A673 (cell line): ENCODE results near the gene GLIPR2. TPM values are rescaled to one million over a fixed set of nuclear protein-coding genes. Genes with fewer than 3 reads are reported as not detected.

ENCODE experiments used
- BruUV-seq: library from RNA; stranded (reverse); fragments of 400-500 nt; replicated peaks from 2 replicates; lab custom pipeline; 2021; lab: Mats Ljungman, UMichigan
- CTCF ChIA-PET: fragments of 300-600 bp; sonication (Branson Sonifier 250); formaldehyde crosslinking; loops from one replicate; lab custom pipeline; 2022; ENCODE audit warnings: antibody characterized with exemption; lab: Charles Lee
- POLR2A ChIA-PET: fragments of 300-600 bp; sonication (Branson Sonifier 250); formaldehyde crosslinking; loops from one replicate; lab custom pipeline; 2022; ENCODE audit warnings: antibody characterized with exemption; ENCODE audit not compliant: low non-redundant PET; lab: Charles Lee
- DNase-seq: peaks from one replicate; pipeline ENCODE4 v3.0.0-alpha.2; 2015; ENCODE audit warnings: low spot score
- H3K27ac ChIP-seq: fragments of 200-600 bp; sonication (generic); 2 replicates; pipeline ENCODE4 v1.5.1; 2016; ENCODE audit warnings: mixed run types, low read depth, mild to moderate bottlenecking, mixed read lengths, antibody characterized with exemption, low read length; ENCODE audit not compliant: poor library complexity, severe bottlenecking
- H3K27me3 ChIP-seq: fragments of 200-600 bp; sonication (generic); replicated peaks from 2 replicates; pipeline ENCODE4 v1.6.1; 2017; ENCODE audit warnings: mixed run types, low read depth, mild to moderate bottlenecking, mixed read lengths, antibody characterized with exemption, low read length; ENCODE audit not compliant: insufficient read depth, poor library complexity
- H3K36me3 ChIP-seq: fragments of 200-600 bp; sonication (generic); 2 replicates; pipeline ENCODE4 v1.6.1; 2016; ENCODE audit warnings: mixed run types, mild to moderate bottlenecking, mixed read lengths, antibody characterized with exemption, low read length; ENCODE audit not compliant: insufficient read depth, poor library complexity, severe bottlenecking
- H3K4me1 ChIP-seq: fragments of 200-600 bp; sonication (generic); 2 replicates; pipeline ENCODE4 v1.6.1; 2017; ENCODE audit warnings: mixed run types, mild to moderate bottlenecking, mixed read lengths, antibody characterized with exemption, low read length; ENCODE audit not compliant: insufficient read depth, poor library complexity, severe bottlenecking
- H3K4me3 ChIP-seq: fragments of 200-600 bp; sonication (generic); 2 replicates; pipeline ENCODE4 v1.5.1; 2016; ENCODE audit warnings: low read depth, mixed run types, mild to moderate bottlenecking, mixed read lengths, low read length; ENCODE audit not compliant: poor library complexity, severe bottlenecking
- H3K9me3 ChIP-seq: fragments of 200-600 bp; sonication (generic); 2 replicates; pipeline ENCODE4 v1.6.1; 2016; ENCODE audit warnings: mixed run types, low read depth, mild to moderate bottlenecking, mixed read lengths, antibody characterized with exemption, low read length; ENCODE audit not compliant: poor library complexity, severe bottlenecking
- EZH2 ChIP-seq: fragments of 200-600 bp; sonication (generic); IDR thresholded peaks from 2 replicates; pipeline ENCODE4 v1.6.1; 2017; ENCODE audit warnings: borderline replicate concordance, low read depth, mild to moderate bottlenecking, mixed read lengths, antibody characterized with exemption, low read length; ENCODE audit not compliant: poor library complexity, severe bottlenecking
- intact Hi-C: fragments of 100-400 bp; cut with micrococcal nuclease; formaldehyde crosslinking; loops from one replicate; pipeline ENCODE4 v1.10.0; 2022; ENCODE audit not compliant: unreplicated experiment
- total RNA-seq: library from RNA; stranded (reverse); gene quantifications from 2 replicates; pipeline ENCODE4 v1.2.3, GENCODE V29; 2021
- TF ChIP-seq, protein P1 (sequence below): fragments of 300-800, 200-600 bp; sonication (generic); conservative IDR thresholded peaks from 2 replicates; pipeline ENCODE4 v1.5.1; 2017; ENCODE audit warnings: low read depth, mild to moderate bottlenecking, antibody characterized with exemption, low read length, moderate library complexity, mixed read lengths

The GLIPR2 gene
- total RNA-seq, 1 experiment from 2014 or later, result 5.0 TPM

DNA sequence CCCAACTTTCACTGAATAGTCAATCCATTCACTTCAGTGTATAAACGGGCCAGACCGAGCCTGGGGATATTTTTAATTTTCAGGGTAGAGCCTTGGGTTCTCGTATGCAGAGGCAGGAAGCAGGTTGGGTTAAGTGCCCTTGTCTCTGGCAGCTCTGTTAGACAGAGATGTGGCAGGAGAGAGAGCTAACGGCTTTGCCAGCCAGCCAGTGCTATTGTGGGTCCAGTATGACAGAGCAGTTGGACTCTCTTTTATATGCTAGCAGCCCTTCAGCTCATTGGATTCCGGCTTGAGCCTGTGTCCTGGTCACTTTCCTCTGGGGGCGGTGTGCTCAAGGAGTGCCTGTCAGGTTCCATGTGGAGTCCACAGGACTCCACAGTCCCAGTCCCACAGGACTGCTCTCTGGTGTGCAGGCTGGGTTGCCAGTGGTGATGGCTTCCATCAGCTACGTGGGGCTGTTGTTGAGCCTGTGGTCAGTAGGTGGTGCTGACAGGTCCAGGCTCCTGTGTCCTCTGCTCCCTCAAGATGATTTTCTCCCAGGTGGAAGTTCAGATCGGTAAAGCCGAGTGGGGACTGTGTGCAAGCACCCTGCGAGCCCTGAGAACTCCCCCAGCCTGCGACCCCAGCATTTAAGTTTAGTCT lies 68.5 kb downstream of the GLIPR2 start:
- POLR2A ChIA-PET, result no interaction called here
- intact Hi-C loops, result no loop called here
- no TSS peak for BruUV-seq
- Histone ChIP-seq H3K9me3 (no peaks in the 10 kb centered on the region), H3K4me1 (peaks cover 14% of the 10 kb centered on the region), H3K36me3 (peaks cover 87% of the 10 kb centered on the region), H3K27ac (no peak overlapping the region), H3K27me3 (no peaks in the 10 kb centered on the region), H3K4me3 (no peak overlapping the region)
- no peak for DNase-seq
- CTCF ChIA-PET, result no interaction called here
- TF ChIP-seq EZH2, result no peak
- TF ChIP-seq, protein P1, sequence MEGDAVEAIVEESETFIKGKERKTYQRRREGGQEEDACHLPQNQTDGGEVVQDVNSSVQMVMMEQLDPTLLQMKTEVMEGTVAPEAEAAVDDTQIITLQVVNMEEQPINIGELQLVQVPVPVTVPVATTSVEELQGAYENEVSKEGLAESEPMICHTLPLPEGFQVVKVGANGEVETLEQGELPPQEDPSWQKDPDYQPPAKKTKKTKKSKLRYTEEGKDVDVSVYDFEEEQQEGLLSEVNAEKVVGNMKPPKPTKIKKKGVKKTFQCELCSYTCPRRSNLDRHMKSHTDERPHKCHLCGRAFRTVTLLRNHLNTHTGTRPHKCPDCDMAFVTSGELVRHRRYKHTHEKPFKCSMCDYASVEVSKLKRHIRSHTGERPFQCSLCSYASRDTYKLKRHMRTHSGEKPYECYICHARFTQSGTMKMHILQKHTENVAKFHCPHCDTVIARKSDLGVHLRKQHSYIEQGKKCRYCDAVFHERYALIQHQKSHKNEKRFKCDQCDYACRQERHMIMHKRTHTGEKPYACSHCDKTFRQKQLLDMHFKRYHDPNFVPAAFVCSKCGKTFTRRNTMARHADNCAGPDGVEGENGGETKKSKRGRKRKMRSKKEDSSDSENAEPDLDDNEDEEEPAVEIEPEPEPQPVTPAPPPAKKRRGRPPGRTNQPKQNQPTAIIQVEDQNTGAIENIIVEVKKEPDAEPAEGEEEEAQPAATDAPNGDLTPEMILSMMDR, result no peak

DNA sequence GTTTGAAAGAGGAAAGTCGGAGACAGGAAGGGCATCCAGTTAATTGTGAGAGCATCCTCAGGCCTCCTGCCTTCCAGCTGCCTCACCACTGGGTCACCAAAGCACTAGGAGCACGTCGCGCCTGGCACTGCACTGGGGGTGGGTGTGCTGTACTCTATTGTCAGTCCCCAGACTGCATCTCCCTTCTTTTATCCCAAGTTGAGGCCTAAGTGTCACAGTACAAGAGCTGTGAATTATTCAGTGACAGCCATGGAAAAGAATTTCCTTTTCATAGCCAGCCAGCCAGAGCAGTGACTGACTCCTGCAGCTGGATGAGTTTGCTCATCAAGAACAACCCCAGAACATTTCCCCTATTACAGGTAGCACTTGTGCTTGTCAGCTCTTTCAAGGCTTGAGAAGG lies 70.5 kb downstream of the GLIPR2 start:
- Histone ChIP-seq H3K9me3 (no peaks in the 10 kb centered on the region), H3K27me3 (no peaks in the 10 kb centered on the region), H3K4me1 (peaks cover 14% of the 10 kb centered on the region), H3K4me3 (no peak overlapping the region), H3K27ac (peak overlapping the region; percentile 53), H3K36me3 (peaks cover 86% of the 10 kb centered on the region)
- TF ChIP-seq EZH2, result no peak
- TF ChIP-seq, protein P1, result no peak
- ChIA-PET POLR2A (interaction anchor here (0.6 kb wide), 1 partner anchor 60 kb away, joined by 3 read pairs; no protein-coding TSS in a partner anchor), CTCF (interaction anchor here (1.4 kb wide), 1 partner anchor 252 kb away, joined by 3 read pairs; no protein-coding TSS in a partner anchor)
- intact Hi-C loops, result no loop called here
- no TSS peak for BruUV-seq
- peak; percentile 11 for DNase-seq

DNA sequence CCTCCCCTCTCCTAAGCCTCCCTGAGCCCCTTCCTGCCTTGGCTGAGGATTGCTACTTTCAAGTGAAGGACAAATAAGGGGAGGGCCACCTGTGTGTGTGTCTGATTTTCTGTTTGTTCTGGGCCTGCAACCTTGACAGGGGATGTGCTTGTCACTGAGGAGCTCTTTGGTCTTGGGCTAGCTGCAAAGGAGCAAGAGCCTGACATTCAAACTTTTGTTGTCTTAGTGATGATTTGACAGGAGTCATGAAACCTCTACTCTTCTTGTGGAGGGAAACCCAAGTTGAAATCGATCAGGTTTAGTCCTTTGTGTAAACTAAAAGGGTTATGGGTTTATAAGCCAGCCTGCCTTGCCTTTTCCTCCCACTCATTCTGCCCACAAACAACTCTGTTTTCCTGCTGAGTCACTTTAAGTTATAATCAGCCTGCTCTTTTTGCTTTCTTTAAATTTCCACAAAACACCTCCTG lies 71.0 kb downstream of the GLIPR2 start:
- no peak for DNase-seq
- Histone ChIP-seq H3K27me3 (no peaks in the 10 kb centered on the region), H3K4me1 (peaks cover 14% of the 10 kb centered on the region), H3K9me3 (no peaks in the 10 kb centered on the region), H3K4me3 (no peak overlapping the region), H3K36me3 (peaks cover 86% of the 10 kb centered on the region), H3K27ac (peak overlapping the region; percentile 53)
- POLR2A ChIA-PET, result interaction anchor here (0.6 kb wide), 1 partner anchor 59 kb away, joined by 3 read pairs; no protein-coding TSS in a partner anchor
- intact Hi-C loops, result no loop called here
- BruUV-seq, result no TSS peak
- CTCF ChIA-PET, result no interaction called here
- TF ChIP-seq, protein P1, result no peak
- no peak for TF ChIP-seq EZH2
